HepG2 (cell line): ENCODE results near the gene PTPN14. TPM values are rescaled to one million over a fixed set of nuclear protein-coding genes. Genes with fewer than 3 reads are reported as not detected.

Source experiments
- ATAC-seq: fragments of 200-7000 bp; cut with Tn5 transposase; 3 replicates; pipeline ENCODE4 v1.9.1; 2020; ENCODE audit warnings: mild to moderate bottlenecking, moderate library complexity
- BruUV-seq: library from RNA; stranded (reverse); fragments of 400-500 nt; replicated peaks from 2 replicates; lab custom pipeline; 2021; lab: Mats Ljungman, UMichigan
- CTCF ChIA-PET: fragments of 300-600 bp; formaldehyde crosslinking; extraction: SDS; loops from one replicate; lab custom pipeline; 2021; ENCODE audit warnings: low total read pairs, inconsistent platforms, low intra/inter-chr PET ratio; lab: Yijun Ruan, JAX
- POLR2A ChIA-PET: fragments of 350-600 bp; sonication (Branson Sonifier 250); formaldehyde crosslinking; loops from one replicate; lab custom pipeline; 2020; ENCODE audit warnings: antibody characterized with exemption, inconsistent platforms; lab: Yijun Ruan, JAX
- DNase-seq: peaks from one replicate; pipeline ENCODE4 v3.0.0-alpha.2; 2015; ENCODE audit warnings: low spot score
- FAIRE-seq: peaks from 3 replicates; lab custom pipeline; 2011; peaks lifted over from hg19 to GRCh38; lab: Jason Lieb, UNC
- H2AFZ ChIP-seq: one replicate; pipeline ENCODE4 v1.6.1; 2011; ENCODE audit warnings: low read length, inconsistent platforms
- H3K27ac ChIP-seq: fragments of 300-600 bp; 3 replicates; pipeline ENCODE4 v1.8.0; 2011; ENCODE audit warnings: mixed run types, mild to moderate bottlenecking, mixed read lengths, low read length, inconsistent platforms; ENCODE audit not compliant: insufficient read depth; ENCODE audit errors: extremely low read length
- H3K27me3 ChIP-seq, 2 experiments: fragments of 200-600 bp in 1 of 2; 2 replicates in 1 of 2; 3 replicates in 1 of 2; pipeline versions ENCODE4 v1.6.0 to v1.8.0; 2011; ENCODE audit warnings: low read length in 2 of 2, mild to moderate bottlenecking in 2 of 2, moderate library complexity in 2 of 2, inconsistent platforms in 1 of 2; ENCODE audit not compliant: insufficient read depth in 2 of 2, control insufficient read depth in 1 of 2
- H3K36me3 ChIP-seq, 2 experiments: fragments of 200-600 bp in 1 of 2; replicated peaks in 1 of 2; 2 replicates in 1 of 2; 3 replicates in 1 of 2; pipeline versions ENCODE4 v1.5.1 to v1.8.0; 2011; ENCODE audit warnings: low read length in 2 of 2, inconsistent platforms in 1 of 2; ENCODE audit not compliant: insufficient read depth in 2 of 2, control insufficient read depth in 1 of 2
- H3K4me1 ChIP-seq: 2 replicates; pipeline ENCODE4 v1.5.1; 2012; ENCODE audit warnings: low read length, inconsistent platforms; ENCODE audit not compliant: insufficient read depth
- H3K4me2 ChIP-seq: 2 replicates; pipeline ENCODE4 v1.6.0; 2011; ENCODE audit warnings: low read depth, low read length, inconsistent platforms
- H3K4me3 ChIP-seq, 3 experiments: fragments of 200-600 bp in 1 of 3; sonication (generic), shearing (Covaris generic) in 1 of 3; replicated peaks in 1 of 3; 2 replicates each; pipeline ENCODE4 v1.5.1; 2011 to 2016; ENCODE audit warnings: low read length in 3 of 3, inconsistent platforms in 2 of 3, low read depth in 2 of 3, mild to moderate bottlenecking in 2 of 3, control low read depth in 1 of 3, mixed read lengths in 1 of 3; ENCODE audit not compliant: insufficient read depth in 1 of 3
- H3K79me2 ChIP-seq: one replicate; pipeline ENCODE4 v1.6.1; 2011; ENCODE audit warnings: low read length, inconsistent platforms; ENCODE audit not compliant: insufficient read depth
- H3K9ac ChIP-seq: 2 replicates; pipeline ENCODE4 v1.6.0; 2011; ENCODE audit warnings: mild to moderate bottlenecking, low read depth, low read length, inconsistent platforms; ENCODE audit not compliant: insufficient read depth
- H3K9me3 ChIP-seq: 2 replicates; pipeline ENCODE4 v1.5.1; 2012; ENCODE audit warnings: mild to moderate bottlenecking, low read length
- H4K20me1 ChIP-seq: 2 replicates; pipeline ENCODE4 v1.6.0; 2011; ENCODE audit warnings: inconsistent platforms, mild to moderate bottlenecking, low read length, moderate library complexity; ENCODE audit not compliant: insufficient read depth
- AGO1 ChIP-seq: fragments of 200-400 bp; formaldehyde crosslinking; IDR thresholded peaks from 2 replicates; pipeline ENCODE4 v1.6.1; 2017; ENCODE audit warnings: mild to moderate bottlenecking, low read depth, low read length, moderate library complexity; ENCODE audit not compliant: poor library complexity, severe bottlenecking
- ATM ChIP-seq: fragments of 450-650 bp; IDR thresholded peaks from 2 replicates; pipeline ENCODE4 v1.7.1; 2017; ENCODE audit warnings: mild to moderate bottlenecking, borderline replicate concordance
- GFI1 ChIP-seq: sonication (generic); formaldehyde crosslinking; IDR thresholded peaks from 2 replicates; pipeline ENCODE4 v1.5.0; 2020; ENCODE audit warnings: missing genetic modification reagents, mild to moderate bottlenecking, borderline replicate concordance
- GPN1 ChIP-seq: sonication (generic); formaldehyde crosslinking; IDR thresholded peaks from 2 replicates; pipeline ENCODE4 v1.5.1; 2020; ENCODE audit warnings: missing genetic modification reagents, borderline replicate concordance
- NFIC ChIP-seq: IDR thresholded peaks from 2 replicates; pipeline ENCODE4 v1.6.1; 2012; ENCODE audit warnings: mild to moderate bottlenecking, low read length, inconsistent platforms
- NPAS2 ChIP-seq: sonication (generic); formaldehyde crosslinking; IDR thresholded peaks from 2 replicates; pipeline ENCODE4 v1.8.0; 2022; ENCODE audit warnings: mild to moderate bottlenecking, missing genetic modification reagents, borderline replicate concordance
- REXO4 ChIP-seq: sonication (generic); formaldehyde crosslinking; IDR thresholded peaks from 2 replicates; pipeline ENCODE4 v1.8.0; 2022; ENCODE audit warnings: missing genetic modification reagents, mild to moderate bottlenecking, borderline replicate concordance
- ZFAT ChIP-seq: sonication (generic); formaldehyde crosslinking; conservative IDR thresholded peaks from 2 replicates; pipeline ENCODE4 v1.8.1; 2023; ENCODE audit warnings: missing genetic modification reagents, inconsistent platforms
- ZNF276 ChIP-seq: sonication (generic); formaldehyde crosslinking; IDR thresholded peaks from 2 replicates; pipeline ENCODE4 v1.4.0; 2020; ENCODE audit warnings: mild to moderate bottlenecking, low read depth, missing genetic modification reagents
- ZNF629 ChIP-seq: sonication (generic); formaldehyde crosslinking; conservative IDR thresholded peaks from 2 replicates; pipeline ENCODE4 v1.5.0; 2020; ENCODE audit warnings: missing genetic modification reagents
- ZNF776 ChIP-seq: sonication (generic); formaldehyde crosslinking; IDR thresholded peaks from 2 replicates; pipeline ENCODE4 v1.4.0; 2020; ENCODE audit warnings: mild to moderate bottlenecking, missing genetic modification reagents
- ZSCAN30 ChIP-seq: sonication (generic); formaldehyde crosslinking; IDR thresholded peaks from 2 replicates; pipeline ENCODE4 v1.5.0; 2020; ENCODE audit warnings: mild to moderate bottlenecking, missing genetic modification reagents
- WGBS: methylation state at CpG from one replicate; pipeline ENCODE4 v1.1.6; 2017; ENCODE audit warnings: low lambda C conversion rate; 5-methylcytosine and 5-hydroxymethylcytosine counted together
- in situ Hi-C: cut with HindIII; loops from 2 replicates; pipeline ENCODE4 v1.10.0; 2017; ENCODE audit warnings: low pct_unique_long_range_greater_than_20kb; ENCODE audit not compliant: extremely low pct_ligation_motif_present
- intact Hi-C: fragments of 100-400 bp; cut with micrococcal nuclease; formaldehyde crosslinking; loops from one replicate; pipeline ENCODE4 v1.10.0; 2022; ENCODE audit not compliant: unreplicated experiment
- polyA plus RNA-seq, 8 experiments: library from polyadenylated mRNA; depleted of rRNA in 3 of 8; stranded (reverse) in 7 of 8; unstranded in 1 of 8; fragments of >200 nt; fragmentation: Illumina TruSeq in 4 of 8; extraction: Trizol in 4 of 8; gene quantifications; 2 replicates each; pipeline versions ENCODE4 v1.2.1 to v1.2.3, GENCODE V29; 2011 to 2016; ENCODE audit warnings: low read depth in 4 of 8, missing spikeins in 1 of 8, mixed read lengths in 1 of 8; ENCODE audit not compliant: insufficient read depth in 1 of 8
- total RNA-seq, 5 experiments: library from RNA; depleted of rRNA; stranded (reverse); fragments of >200 nt; fragmentation: Illumina TruSeq; extraction: Trizol; gene quantifications; 2 replicates each; pipeline ENCODE4 v1.2.3, GENCODE V29; 2016; ENCODE audit warnings: low read depth in 1 of 5
- TF ChIP-seq, protein P1 (sequence below): sonication (generic); formaldehyde crosslinking; IDR thresholded peaks from 2 replicates; pipeline ENCODE4 v1.8.1; 2023; ENCODE audit warnings: mild to moderate bottlenecking, missing genetic modification reagents

The PTPN14 gene
- total and polyA plus RNA-seq, 2 of the 13 experiments (the other 11 are each of a cell fraction or from before 2014, with no cell fraction given), result 3.9 to 4.7 TPM

DNA sequence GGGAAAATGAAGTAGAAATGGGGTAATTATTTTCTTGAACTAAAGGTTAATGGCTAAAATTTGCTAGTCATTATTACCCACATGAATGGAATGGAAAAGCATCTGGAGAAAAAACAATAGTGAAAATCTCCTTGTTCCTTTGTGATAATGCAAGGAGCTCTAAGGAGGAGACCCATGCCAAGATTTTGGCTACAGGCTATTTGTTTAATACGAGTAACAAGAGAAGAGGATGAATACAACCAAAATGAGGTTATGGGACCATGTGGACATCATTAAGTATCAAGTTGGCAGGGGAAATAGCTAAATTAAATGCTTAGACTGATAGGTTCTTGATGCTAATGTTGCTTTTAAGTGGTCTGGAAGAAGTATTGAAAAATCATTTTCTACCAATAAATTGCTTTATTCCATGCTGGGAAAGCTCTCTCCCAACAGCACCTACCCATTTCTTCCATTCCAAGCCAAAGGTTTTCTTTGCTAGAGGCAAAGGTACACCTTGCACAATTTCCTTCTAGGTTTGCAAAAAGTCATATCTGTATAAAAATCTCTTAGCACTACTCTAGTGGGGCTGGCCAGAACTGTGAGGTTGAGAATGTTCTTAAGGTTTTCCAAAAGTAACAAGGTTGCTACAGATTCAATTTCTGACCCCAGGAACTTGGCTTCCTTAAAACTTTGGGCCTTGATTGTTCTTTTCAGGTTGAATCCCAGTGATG lies 170.3 kb downstream of the PTPN14 start:
- H3K36me3 ChIP-seq, result peaks cover 8 to 13% of the 10 kb centered on the region in 2 experiments; a peak in 4 of 5 replicates
- H3K4me3 ChIP-seq, result no peak overlapping the region
- H4K20me1 ChIP-seq, result no peaks in the 10 kb centered on the region
- WGBS, result 91% methylated on average over 1 of the region's 1 CpG
- intact Hi-C loops (no loop called here), in situ Hi-C loops (no loop called here)
- no peak overlapping the region for H3K9ac ChIP-seq
- POLR2A ChIA-PET, result no interaction called here
- no TSS peak for BruUV-seq
- no peak overlapping the region for H3K4me2 ChIP-seq
- H3K27ac ChIP-seq, result no peak overlapping the region
- H3K79me2 ChIP-seq, result no peaks in the 10 kb centered on the region
- no peaks in the 10 kb centered on the region for H3K9me3 ChIP-seq
- TF ChIP-seq ZFAT (CRISPR knock-in tag), result no peak
- TF ChIP-seq GPN1, result no peak
- no peak for TF ChIP-seq GFI1
- TF ChIP-seq ZNF629 (CRISPR knock-in tag), result no peak
- no peak for TF ChIP-seq ZNF776 (CRISPR knock-in tag)
- TF ChIP-seq REXO4, result no peak
- no peak for TF ChIP-seq NFIC
- no peak for TF ChIP-seq ZSCAN30 (CRISPR knock-in tag)
- TF ChIP-seq AGO1, result no peak
- TF ChIP-seq ZNF276, result no peak
- no peak for TF ChIP-seq NPAS2
- TF ChIP-seq ATM, result no peak
- TF ChIP-seq, protein P1, sequence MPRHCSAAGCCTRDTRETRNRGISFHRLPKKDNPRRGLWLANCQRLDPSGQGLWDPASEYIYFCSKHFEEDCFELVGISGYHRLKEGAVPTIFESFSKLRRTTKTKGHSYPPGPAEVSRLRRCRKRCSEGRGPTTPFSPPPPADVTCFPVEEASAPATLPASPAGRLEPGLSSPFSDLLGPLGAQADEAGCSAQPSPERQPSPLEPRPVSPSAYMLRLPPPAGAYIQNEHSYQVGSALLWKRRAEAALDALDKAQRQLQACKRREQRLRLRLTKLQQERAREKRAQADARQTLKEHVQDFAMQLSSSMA (CRISPR knock-in tag), result no peak
- TF ChIP-seq, all 625 proteins: peak for 0
- no peak for ATAC-seq
- DNase-seq, result no peak
- CTCF ChIA-PET, result no interaction called here
- no peak for FAIRE-seq
- Histone ChIP-seq H3K27me3 (no peaks in the 10 kb centered on the region), H3K4me1 (no peaks in the 10 kb centered on the region), H2AFZ (no peak overlapping the region)
